GM18508 (cell line): Measurements from ENCODE around the gene NOC4L.
"Not testable (repeated sequence)": the region's sequence is repeated elsewhere in the genome, so short reads cannot be mapped to it uniquely, and the experiment has no call there.

ENCODE experiments used
- ATAC-seq: cut with Tn5 transposase; IDR thresholded peaks from one replicate; pipeline ENCODE4 v1.9.1; 2021; ENCODE audit warnings: moderate number of reproducible peaks; ENCODE audit not compliant: insufficient read depth, unreplicated experiment

Gene NOC4L

DNA sequence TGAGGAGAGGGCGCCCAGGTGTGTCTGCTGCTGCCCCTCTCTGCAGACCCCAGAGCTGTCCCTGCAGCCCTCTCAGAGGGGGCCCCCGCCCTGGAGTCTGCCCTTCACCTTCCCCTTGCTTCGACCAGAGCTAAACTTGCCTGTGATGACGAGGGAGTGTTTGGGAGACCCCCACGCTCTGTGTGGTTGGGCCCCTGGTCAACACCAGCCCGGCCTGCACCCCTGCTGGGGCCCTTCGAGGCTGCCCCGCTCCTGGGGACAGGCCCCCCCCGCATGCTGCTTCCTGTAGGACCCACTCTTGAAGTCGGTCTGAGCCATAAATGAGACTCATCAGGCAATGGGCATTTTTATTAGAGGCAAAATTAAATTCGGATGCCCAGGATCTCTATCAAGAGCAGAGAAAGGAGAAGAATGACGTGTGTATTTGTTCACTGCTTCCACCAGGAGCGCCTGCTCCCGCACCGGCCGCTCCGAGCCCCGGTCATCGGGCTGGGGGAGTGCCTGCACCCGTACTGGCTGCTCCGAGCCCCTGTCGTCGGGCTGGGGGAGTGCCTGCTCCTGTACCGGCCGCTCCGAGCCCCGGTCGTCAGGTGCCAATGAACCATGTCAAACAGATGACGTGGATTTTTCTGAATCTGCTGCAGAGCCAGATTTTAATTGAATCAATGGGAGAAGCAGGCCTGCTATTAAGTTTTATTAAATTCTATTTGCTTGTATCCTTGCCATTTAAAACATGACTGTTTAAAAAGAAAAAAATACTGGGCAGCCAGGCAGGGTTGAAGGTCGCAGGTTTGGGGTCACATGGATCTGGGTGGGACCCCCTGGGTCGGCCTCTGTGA, 47.7 kb downstream of the NOC4L start:
- ATAC-seq, result no peak

GRCh38 chr12:132194056-132194455, 49.8 kb downstream of the NOC4L start:
- ATAC-seq, result no peak

DNA sequence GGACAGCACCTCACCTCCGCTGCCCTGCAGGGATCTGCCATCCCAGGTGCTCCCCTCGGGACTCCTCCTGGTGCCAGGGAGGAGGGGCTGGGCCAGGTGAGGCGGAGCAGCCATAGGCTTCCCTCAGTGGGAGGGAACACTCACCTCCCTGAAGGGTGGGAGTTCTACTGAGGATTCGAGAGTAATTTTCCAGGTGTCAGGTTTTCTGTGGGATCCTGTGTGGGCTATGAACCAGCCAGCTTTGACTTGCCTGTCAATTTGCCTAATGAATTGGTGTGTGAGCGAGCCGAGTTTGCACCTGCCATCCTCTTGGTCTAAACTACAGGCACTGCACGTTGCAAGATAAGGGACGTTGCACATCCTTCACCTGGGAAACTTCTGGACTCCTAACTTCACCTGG, 50.3 kb downstream of the NOC4L start:
- ATAC-seq, result no peak

DNA sequence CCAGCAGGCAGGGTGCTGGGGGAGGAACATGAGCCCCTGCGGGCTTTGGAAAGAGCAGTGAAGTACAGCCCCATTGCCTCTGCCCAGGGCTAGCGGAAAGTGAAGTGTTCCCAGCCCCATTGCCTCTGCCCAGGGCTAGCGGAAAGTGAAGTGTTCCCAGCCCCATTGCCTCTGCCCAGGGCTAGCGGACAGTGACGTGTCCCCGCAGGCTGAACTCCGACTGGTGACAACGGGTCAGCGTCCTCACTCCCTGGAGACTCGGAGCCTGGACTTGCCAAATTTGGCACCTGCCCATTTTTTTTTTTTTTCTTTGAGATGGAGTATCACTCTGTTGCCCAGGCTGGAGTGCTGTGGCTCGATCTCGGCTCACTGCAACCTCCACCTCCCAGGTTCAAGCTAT, 51.0 kb downstream of the NOC4L start:
- not testable (repeated sequence) for ATAC-seq

- ATAC-seq, result no peak
These were observed 52.0 kb downstream of the NOC4L start for GRCh38 chr12:132196038-132196872.

DNA sequence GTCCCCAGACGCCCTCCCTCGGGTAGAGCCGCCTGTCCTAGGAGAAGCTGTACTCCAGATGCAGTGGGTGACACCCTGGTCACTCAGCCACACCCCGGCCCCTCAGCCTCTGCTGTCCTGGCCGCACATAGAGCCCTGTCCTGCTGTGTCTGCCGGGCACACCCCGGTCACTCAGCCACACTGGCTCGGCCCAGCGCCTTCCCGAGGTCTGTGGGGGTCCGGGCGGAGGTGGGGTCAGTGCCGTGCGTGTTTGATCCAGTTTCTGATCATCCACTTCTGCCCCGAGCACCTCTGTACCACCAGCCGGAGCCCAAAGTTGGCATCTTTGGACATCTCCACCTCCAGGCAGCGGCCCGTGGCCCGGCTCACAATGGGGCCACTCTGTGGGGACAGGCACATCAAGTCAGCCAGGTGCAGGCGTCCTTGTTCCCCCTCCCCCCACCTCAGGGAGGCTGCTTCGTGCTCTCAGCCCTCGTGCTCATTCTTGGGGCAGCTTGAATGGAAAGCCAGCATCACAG, 52.7 kb downstream of the NOC4L start:
- ATAC-seq, result no peak

GRCh38 chr12:132197581-132198354, 53.5 kb downstream of the NOC4L start:
- ATAC-seq, result no peak

- no peak for ATAC-seq
These were observed 54.8 kb downstream of the NOC4L start for GRCh38 chr12:132199101-132199500.

- ATAC-seq, result no peak
These were observed 55.5 kb downstream of the NOC4L start for GRCh38 chr12:132199526-132200319.

- ATAC-seq, result no peak
These were observed 56.5 kb downstream of the NOC4L start for GRCh38 chr12:132200800-132201199.

DNA sequence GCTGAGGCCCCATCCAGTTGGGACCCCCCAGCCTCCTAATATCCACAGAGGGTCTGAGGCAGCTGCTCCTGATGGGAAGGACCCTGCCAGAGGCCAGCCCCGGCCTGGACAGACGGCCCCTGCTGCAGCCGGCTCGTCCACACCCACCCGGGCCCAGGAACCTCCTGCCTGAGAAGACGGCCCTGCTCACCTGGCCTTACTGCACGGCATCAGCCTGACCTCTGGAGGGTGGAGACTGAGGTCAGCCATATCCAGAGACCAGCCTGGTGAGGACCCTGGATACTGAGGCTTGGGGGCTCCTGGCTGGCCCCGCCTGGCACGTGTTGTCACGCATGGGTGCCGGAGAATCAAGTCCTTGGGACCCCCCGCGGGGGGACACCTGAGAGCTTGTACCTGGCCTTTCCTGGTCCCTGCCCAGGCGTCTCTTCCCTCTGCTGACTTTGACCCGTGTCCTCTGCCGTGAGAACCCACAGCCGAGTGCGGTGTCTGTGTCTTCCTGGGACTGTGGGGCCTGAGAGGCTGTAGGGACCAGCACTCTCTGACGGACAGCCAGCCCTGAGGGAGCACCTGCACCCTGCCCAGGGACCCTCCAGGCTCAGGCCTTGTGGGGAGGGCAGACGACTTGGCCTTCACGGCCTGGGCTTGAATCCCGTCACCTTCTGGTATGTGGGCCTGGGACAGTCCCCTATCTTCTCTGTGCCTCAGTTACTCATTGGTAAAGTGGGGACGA, 57.3 kb downstream of the NOC4L start:
- ATAC-seq, result no peak
